Karpas-422 (cell line): ENCODE measurements around the gene GPR176. TPM values are rescaled to one million over a fixed set of nuclear protein-coding genes. Genes with fewer than 3 reads are reported as not detected.
A peak's percentile ranks its signal among the peaks of the same experiment; 100 is the strongest.

Experiments used
- DNase-seq: peaks from one replicate; pipeline ENCODE4 v3.0.0-alpha.2; 2015
- H2AFZ ChIP-seq: fragments of 200-600 bp; sonication (generic); 2 replicates; pipeline ENCODE4 v1.6.1; 2014; ENCODE audit warnings: antibody characterized with exemption, low read length, mixed read lengths
- H3K27ac ChIP-seq: fragments of 200-600 bp; sonication (generic); 2 replicates; pipeline ENCODE4 v1.5.1; 2014; ENCODE audit warnings: mild to moderate bottlenecking, low read length, moderate library complexity
- H3K27me3 ChIP-seq: fragments of 200-600 bp; sonication (generic); 2 replicates; pipeline ENCODE4 v1.6.1; 2014; ENCODE audit warnings: low read length, mixed read lengths
- H3K36me3 ChIP-seq: fragments of 200-600 bp; sonication (generic); 2 replicates; pipeline ENCODE4 v1.6.1; 2014; ENCODE audit warnings: low read length, mixed read lengths; ENCODE audit not compliant: insufficient read depth
- H3K4me1 ChIP-seq: fragments of 200-600 bp; sonication (generic); 2 replicates; pipeline ENCODE4 v1.6.1; 2014; ENCODE audit warnings: mild to moderate bottlenecking, low read length, mixed read lengths
- H3K4me2 ChIP-seq: fragments of 200-600 bp; sonication (generic); 2 replicates; pipeline ENCODE4 v1.6.1; 2014; ENCODE audit warnings: low read length, low read depth, mild to moderate bottlenecking; ENCODE audit not compliant: poor library complexity, severe bottlenecking
- H3K4me3 ChIP-seq: fragments of 200-600 bp; sonication (generic); 2 replicates; pipeline ENCODE4 v1.5.1; 2014; ENCODE audit warnings: mild to moderate bottlenecking, antibody characterized with exemption, low read length, mixed read lengths
- H3K79me2 ChIP-seq: fragments of 200-600 bp; sonication (generic); 2 replicates; pipeline ENCODE4 v1.6.1; 2014; ENCODE audit warnings: mild to moderate bottlenecking, low read length, mixed read lengths
- H3K9ac ChIP-seq: fragments of 200-600 bp; sonication (generic); 2 replicates; pipeline ENCODE4 v1.6.0; 2014; ENCODE audit warnings: low read length
- H3K9me2 ChIP-seq: fragments of 200-600 bp; sonication (generic), shearing (Covaris generic); replicated peaks from 2 replicates; pipeline ENCODE4 v1.6.0; 2014; ENCODE audit warnings: mild to moderate bottlenecking, low read length, moderate library complexity; ENCODE audit not compliant: insufficient read depth
- H3K9me3 ChIP-seq: fragments of 300-700, 200-600 bp; sonication (generic); 2 replicates; pipeline ENCODE4 v1.6.1; 2014; ENCODE audit warnings: low read length, mixed read lengths
- H4K20me1 ChIP-seq: fragments of 200-600 bp; sonication (generic); 2 replicates; pipeline ENCODE4 v1.6.1; 2014; ENCODE audit warnings: mild to moderate bottlenecking, antibody characterized with exemption, low read length, low read depth; ENCODE audit not compliant: insufficient read depth
- total RNA-seq: library from RNA; depleted of rRNA; stranded (reverse); fragments of >200 nt; shearing (Covaris generic); gene quantifications from 2 replicates; pipeline ENCODE4 v1.2.3, GENCODE V29; 2014; ENCODE audit warnings: low replicate concordance

Gene GPR176
- total RNA-seq, 1 experiment from 2014 or later = not detected

DNA sequence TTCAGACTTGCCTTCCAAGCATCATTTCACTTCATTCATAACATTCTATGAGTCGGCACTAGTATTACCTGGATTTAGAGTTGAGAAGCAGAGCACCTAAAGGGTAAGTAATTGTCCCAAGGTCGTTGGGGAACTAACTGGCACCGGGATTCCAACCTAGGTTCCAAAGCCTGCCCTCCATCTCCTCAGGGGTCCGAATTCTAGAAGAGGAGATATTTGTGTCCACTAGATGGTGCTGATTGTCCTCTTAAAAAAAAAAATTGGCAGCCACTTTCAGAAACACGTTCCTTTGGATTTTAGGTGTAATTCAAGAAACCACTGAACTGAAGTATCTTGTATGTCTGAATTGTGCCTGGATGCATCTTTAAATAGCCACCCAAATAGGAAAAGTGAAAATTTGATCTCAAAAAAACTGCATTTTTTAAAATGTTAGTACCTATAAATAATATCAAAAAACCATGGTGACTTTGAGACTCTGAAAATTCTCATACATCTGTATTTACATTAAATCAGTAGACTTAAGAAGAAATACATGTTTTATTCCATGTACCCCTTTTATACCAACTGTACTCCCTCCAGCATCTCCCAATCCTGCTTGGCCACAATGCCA lies 133.5 kb downstream of the GPR176 start:
- H3K4me3 ChIP-seq = no peak overlapping the region
- H3K9ac ChIP-seq = no peak overlapping the region
- H3K36me3 ChIP-seq = no peaks in the 10 kb centered on the region
- H3K9me2 ChIP-seq = no peaks in the 10 kb centered on the region
- peaks cover 8% of the 10 kb centered on the region for H3K79me2 ChIP-seq
- no peak overlapping the region for H3K27ac ChIP-seq
- H2AFZ ChIP-seq = no peak overlapping the region
- no peaks in the 10 kb centered on the region for H3K27me3 ChIP-seq
- H4K20me1 ChIP-seq = no peaks in the 10 kb centered on the region
- no peak overlapping the region for H3K4me2 ChIP-seq
- no peaks in the 10 kb centered on the region for H3K9me3 ChIP-seq
- DNase-seq = peak; percentile 79
- H3K4me1 ChIP-seq = peaks cover 16% of the 10 kb centered on the region

DNA sequence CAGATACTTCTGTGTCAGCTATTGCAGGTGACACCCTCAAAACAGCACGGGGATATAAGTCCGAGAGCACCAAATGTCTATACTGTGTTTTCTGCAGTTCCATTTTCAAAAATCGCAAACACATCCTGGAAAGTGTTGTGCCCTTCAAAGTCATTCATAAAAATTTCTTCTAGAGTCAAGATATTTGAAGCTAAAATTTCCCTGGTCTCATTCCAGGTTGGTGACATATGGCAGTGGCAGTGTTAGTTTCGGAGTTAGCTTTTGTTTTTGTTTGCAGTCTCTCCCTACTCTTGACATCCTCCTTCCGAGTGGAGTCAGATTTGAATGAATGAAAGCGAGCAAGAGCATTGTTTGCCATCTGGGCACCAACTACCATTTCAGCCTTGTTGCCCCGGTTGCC lies 134.2 kb downstream of the GPR176 start:
- H3K4me1 ChIP-seq = peaks cover 16% of the 10 kb centered on the region
- H3K27ac ChIP-seq = no peak overlapping the region
- H4K20me1 ChIP-seq = no peaks in the 10 kb centered on the region
- H3K9me2 ChIP-seq = no peaks in the 10 kb centered on the region
- no peak overlapping the region for H3K9ac ChIP-seq
- no peak overlapping the region for H2AFZ ChIP-seq
- no peak for DNase-seq
- H3K79me2 ChIP-seq = peaks cover 8% of the 10 kb centered on the region
- H3K9me3 ChIP-seq = no peaks in the 10 kb centered on the region
- no peaks in the 10 kb centered on the region for H3K27me3 ChIP-seq
- no peak overlapping the region for H3K4me2 ChIP-seq
- H3K36me3 ChIP-seq = no peaks in the 10 kb centered on the region
- H3K4me3 ChIP-seq = no peak overlapping the region

DNA sequence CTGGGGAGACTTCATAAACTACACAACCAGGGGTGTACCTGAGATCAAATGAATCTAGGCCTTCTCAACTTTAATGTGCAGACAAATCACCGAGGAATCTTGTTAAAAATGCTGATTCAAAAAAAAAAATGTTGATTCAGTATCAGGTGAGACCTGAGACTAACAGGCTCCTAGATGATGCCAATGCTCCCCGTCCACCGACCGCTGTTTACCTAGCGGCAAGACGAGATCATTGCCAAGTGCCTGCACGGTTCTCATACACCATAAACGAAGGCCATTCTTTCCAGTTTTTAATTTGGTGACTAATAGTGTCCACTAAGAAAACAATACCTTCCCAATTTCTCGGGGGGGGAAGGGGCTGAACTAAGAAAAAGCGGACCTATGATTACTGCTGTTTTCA lies 134.9 kb downstream of the GPR176 start:
- Histone ChIP-seq H3K9me3 (no peaks in the 10 kb centered on the region), H3K79me2 (peaks cover 8% of the 10 kb centered on the region), H3K4me2 (no peak overlapping the region), H4K20me1 (no peaks in the 10 kb centered on the region), H3K4me3 (no peak overlapping the region), H3K27ac (no peak overlapping the region), H2AFZ (no peak overlapping the region), H3K9me2 (no peaks in the 10 kb centered on the region), H3K4me1 (peaks cover 16% of the 10 kb centered on the region), H3K9ac (no peak overlapping the region), H3K27me3 (no peaks in the 10 kb centered on the region), H3K36me3 (no peaks in the 10 kb centered on the region)
- no peak for DNase-seq

DNA sequence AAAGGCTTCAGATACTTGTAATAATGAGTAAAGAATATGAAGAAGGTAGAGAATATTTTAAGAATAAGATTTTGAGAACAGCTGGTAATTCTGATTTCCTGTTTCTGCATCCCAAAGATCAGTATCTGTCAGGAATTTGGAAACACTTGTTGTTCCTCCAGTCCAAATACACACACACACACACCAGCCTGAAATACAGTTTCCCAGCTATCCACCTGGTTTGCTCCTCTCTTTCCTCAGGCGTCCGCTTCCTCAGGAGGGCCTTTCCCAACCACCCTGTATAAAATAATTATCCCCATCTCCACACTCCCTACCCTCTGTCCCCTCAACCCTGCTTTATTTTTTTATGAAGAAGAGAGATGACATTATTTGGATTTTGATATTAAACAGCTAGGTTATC lies 135.4 kb downstream of the GPR176 start:
- Histone ChIP-seq H3K79me2 (peaks cover 8% of the 10 kb centered on the region), H3K27me3 (no peaks in the 10 kb centered on the region), H3K4me1 (peaks cover 16% of the 10 kb centered on the region), H3K4me3 (0 out of 2 replicates have a peak overlapping the region, but pooled peaks have one; percentile 77), H3K4me2 (peak overlapping the region; percentile 85), H2AFZ (no peak overlapping the region), H4K20me1 (no peaks in the 10 kb centered on the region), H3K27ac (no peak overlapping the region), H3K36me3 (no peaks in the 10 kb centered on the region), H3K9me3 (no peaks in the 10 kb centered on the region), H3K9ac (no peak overlapping the region), H3K9me2 (no peaks in the 10 kb centered on the region)
- DNase-seq = no peak

DNA sequence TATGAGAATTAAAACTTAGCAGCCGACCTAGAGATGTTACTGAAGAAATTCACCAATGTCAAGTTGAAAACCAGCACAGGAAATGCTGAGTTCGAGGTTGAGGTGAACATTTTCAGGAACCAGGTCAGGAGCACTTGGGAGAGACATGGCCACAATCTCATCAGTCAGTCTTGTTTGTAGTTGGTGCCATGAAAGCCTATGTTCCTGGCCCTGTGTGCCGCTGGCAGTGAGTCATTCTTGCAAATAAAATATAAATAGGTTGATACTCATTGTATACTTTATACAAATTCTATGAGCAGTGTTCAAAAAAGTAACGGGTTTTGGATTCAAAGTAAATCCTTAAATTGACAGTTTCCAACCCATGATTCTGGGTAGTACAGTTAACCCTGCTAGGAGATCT lies 135.9 kb downstream of the GPR176 start:
- Histone ChIP-seq H3K9me3 (no peaks in the 10 kb centered on the region), H3K9me2 (no peaks in the 10 kb centered on the region), H3K79me2 (peaks cover 8% of the 10 kb centered on the region), H4K20me1 (no peaks in the 10 kb centered on the region), H2AFZ (no peak overlapping the region), H3K4me3 (peak overlapping the region; percentile 77), H3K27ac (no peak overlapping the region), H3K4me2 (peak overlapping the region; percentile 85), H3K36me3 (no peaks in the 10 kb centered on the region), H3K27me3 (no peaks in the 10 kb centered on the region), H3K4me1 (peaks cover 16% of the 10 kb centered on the region), H3K9ac (peak overlapping the region; percentile 77)
- peak; percentile 42 for DNase-seq

DNA sequence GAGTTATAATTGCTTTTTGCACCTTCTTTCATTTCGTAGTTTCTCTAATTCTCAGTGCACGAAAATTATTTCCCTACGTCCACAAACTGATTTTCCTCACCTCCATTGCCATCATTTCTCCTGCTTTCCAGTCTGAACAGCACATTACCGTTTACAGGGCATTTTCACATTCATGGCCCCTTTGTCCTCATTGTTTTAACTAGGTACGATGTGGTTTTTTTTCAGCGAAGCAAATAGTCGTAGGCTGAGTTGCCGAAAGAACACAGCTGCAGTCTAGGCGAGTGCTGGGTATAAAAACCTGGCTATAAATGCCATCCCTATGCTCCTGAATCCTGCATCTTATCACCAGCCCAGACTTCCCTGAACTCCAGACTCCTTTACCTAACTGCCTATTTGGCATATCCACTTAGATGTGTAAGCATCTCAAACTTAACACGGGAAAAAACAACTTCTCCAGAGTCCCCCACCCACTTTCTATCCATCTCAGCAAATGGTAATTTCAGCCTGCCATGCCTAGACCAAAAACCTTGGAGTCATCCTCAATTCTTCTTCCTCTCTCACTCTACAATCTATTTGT lies 136.7 kb downstream of the GPR176 start:
- no peaks in the 10 kb centered on the region for H3K9me2 ChIP-seq
- H3K27ac ChIP-seq = no peak overlapping the region
- no peaks in the 10 kb centered on the region for H3K9me3 ChIP-seq
- peak; percentile 51 for DNase-seq
- no peaks in the 10 kb centered on the region for H3K27me3 ChIP-seq
- no peaks in the 10 kb centered on the region for H3K36me3 ChIP-seq
- peak overlapping the region; percentile 77 for H3K4me3 ChIP-seq
- H3K79me2 ChIP-seq = peaks cover 8% of the 10 kb centered on the region
- peaks cover 16% of the 10 kb centered on the region for H3K4me1 ChIP-seq
- H4K20me1 ChIP-seq = no peaks in the 10 kb centered on the region
- peak overlapping the region; percentile 66 for H2AFZ ChIP-seq
- H3K9ac ChIP-seq = peak overlapping the region; percentile 77
- H3K4me2 ChIP-seq = peak overlapping the region; percentile 85

DNA sequence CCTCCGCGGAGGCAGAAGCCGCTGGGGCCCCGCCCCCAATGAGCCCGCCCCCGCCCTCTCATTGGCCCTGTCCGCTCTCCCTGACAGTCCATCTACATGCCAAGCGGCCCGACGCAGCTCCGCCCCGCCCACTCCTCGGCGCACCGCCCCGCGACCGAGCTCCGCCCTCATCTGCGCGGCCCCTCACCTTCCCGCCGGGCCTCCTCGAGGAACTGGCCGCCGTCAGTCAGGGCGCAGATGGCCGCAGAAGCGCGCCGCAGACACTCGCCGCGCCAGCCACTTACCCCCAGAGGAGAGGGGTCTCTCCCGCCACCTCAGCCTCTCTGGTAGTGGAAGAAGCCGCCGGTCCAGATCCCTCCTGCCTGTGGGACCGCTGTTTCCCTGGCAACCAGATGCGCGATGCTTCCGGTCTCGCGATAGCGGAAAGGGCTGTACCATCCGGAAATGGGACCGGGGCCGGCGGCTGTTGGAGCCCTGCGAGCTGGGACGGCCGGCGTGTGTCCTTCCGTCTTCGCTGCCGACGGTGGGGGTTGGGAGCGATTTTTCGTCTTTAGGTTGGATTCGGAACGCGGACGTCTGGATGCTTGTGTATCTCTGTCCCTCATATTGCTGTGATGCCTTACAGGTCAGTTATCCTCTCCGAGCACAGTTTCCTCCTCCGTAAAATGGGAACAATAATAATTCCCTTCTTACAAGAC lies 137.5 kb downstream of the GPR176 start, which contains the start of gene FSIP1:
Gene FSIP1 (minus strand): TSS at position 401 of the 698 bp plus-strand sequence. CDS start 6,317 bp downstream, outside the sequence.
- peak within 1 kb of the TSS; percentile 77 for H3K9ac ChIP-seq
- H4K20me1 ChIP-seq = no peaks in the 10 kb centered on the region
- H3K27ac ChIP-seq = no peak within 1 kb of the TSS
- peaks cover 16% of the 10 kb centered on the region for H3K4me1 ChIP-seq
- peaks cover 8% of the 10 kb centered on the region for H3K79me2 ChIP-seq
- H3K9me3 ChIP-seq = no peaks in the 10 kb centered on the region
- no peaks in the 10 kb centered on the region for H3K36me3 ChIP-seq
- H3K4me2 ChIP-seq = peak within 1 kb of the TSS; percentile 85
- peak; percentile 99 for DNase-seq
- peak within 1 kb of the TSS; percentile 77 for H3K4me3 ChIP-seq
- peak within 1 kb of the TSS; percentile 89 for H2AFZ ChIP-seq
- H3K9me2 ChIP-seq = no peaks in the 10 kb centered on the region
- H3K27me3 ChIP-seq = no peaks in the 10 kb centered on the region

DNA sequence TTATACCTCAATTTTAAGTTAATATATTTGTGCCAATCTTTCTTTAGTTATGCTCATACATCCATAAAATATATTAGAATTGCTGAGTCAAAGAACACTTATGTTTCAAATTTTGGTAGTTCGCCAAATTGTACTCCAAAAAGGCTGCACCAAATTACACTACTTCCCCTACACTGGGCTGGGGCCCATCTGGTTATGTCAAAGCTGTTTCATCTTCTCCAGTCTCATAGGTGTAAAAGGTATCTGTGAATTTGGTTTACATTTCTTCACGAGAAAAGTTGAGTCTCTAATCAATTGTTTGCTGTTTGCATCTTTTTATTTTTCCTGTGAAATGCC lies 138.1 kb downstream of the GPR176 start:
- H4K20me1 ChIP-seq = no peaks in the 10 kb centered on the region
- peaks cover 8% of the 10 kb centered on the region for H3K79me2 ChIP-seq
- peak; percentile 46 for DNase-seq
- H3K27ac ChIP-seq = no peak overlapping the region
- H3K4me3 ChIP-seq = peak overlapping the region; percentile 77
- H3K36me3 ChIP-seq = no peaks in the 10 kb centered on the region
- peak overlapping the region; percentile 89 for H2AFZ ChIP-seq
- H3K9ac ChIP-seq = peak overlapping the region; percentile 43
- H3K9me2 ChIP-seq = no peaks in the 10 kb centered on the region
- peaks cover 16% of the 10 kb centered on the region for H3K4me1 ChIP-seq
- H3K9me3 ChIP-seq = no peaks in the 10 kb centered on the region
- H3K27me3 ChIP-seq = no peaks in the 10 kb centered on the region
- peak overlapping the region; percentile 60 for H3K4me2 ChIP-seq
